Stimulated activated CD8-positive, alpha-beta memory T cell treated with anti-CD3 and anti-CD28 coated beads, Interleukin-2, amount 100 ng/mL, for 1 hour (primary cell): ENCODE data around the gene GTF2F2.
"Not testable (repeated sequence)": the region's sequence is repeated elsewhere in the genome, so short reads cannot be mapped to it uniquely, and the experiment has no call there.

Experiments
- DNase-seq, 2 donors: peaks; one replicate each; pipeline ENCODE4 v3.0.0-alpha.2; 2020; ENCODE audit warnings: low read depth in 2 of 2

Gene GTF2F2

DNA sequence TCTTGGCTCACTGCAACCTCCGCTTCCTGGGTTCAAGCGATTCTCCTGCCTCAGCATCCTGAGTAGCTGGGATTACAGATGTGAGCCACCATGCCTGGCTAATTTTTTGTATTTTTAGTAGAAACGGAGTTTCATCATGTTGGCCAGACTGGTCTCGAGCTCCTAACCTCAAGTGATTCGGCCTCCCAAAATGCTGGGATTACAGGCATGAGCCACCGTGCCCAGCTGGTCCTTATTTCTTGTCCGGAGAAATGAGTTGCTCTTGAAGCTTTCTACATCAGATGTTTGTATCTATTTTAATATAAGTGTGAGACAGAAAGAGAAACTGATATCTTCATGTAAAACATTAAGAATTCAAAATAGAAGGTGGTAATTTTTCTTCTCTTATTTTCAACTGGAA, 124.4 kb downstream of the GTF2F2 start:
- not testable (repeated sequence) for DNase-seq

DNA sequence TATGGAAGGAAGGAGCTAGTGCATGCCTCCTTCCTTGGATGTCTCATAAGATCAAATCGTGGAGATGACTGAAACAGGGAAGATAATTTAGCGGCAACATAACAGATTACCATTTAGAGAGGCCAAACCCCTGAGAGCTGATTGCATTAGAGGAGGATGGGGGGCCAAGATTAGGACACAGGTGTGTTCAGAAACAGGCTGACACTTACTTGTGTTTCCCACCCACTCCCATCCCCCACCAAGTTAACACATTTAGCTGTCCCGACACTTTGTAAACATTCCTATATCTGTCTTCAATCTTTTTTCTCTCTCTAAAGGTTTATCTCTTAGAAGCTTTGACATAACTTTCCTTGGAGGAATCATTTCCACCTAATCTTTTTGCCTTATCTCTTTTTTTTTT, 129.4 kb downstream of the GTF2F2 start:
- DNase-seq: no peak

DNA sequence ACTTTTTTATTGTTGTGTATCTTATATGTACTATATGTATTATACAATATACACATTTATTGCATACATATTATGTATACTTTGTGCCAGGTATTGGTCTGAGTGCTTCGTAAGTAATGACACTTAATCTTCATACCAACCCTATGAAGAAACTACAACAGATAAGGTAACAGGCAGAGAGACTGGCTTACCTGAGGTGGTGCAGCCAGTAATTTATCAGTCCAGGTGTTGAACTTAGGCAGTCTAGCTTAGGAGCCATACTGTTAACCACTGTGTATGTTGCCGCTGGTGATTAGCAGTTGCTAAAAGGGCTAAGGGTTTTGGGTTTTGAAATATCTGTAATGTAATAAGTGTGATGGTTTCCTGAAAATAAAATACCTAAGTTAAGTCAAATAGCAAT, 134.1 kb downstream of the GTF2F2 start:
- no peak for DNase-seq

DNA sequence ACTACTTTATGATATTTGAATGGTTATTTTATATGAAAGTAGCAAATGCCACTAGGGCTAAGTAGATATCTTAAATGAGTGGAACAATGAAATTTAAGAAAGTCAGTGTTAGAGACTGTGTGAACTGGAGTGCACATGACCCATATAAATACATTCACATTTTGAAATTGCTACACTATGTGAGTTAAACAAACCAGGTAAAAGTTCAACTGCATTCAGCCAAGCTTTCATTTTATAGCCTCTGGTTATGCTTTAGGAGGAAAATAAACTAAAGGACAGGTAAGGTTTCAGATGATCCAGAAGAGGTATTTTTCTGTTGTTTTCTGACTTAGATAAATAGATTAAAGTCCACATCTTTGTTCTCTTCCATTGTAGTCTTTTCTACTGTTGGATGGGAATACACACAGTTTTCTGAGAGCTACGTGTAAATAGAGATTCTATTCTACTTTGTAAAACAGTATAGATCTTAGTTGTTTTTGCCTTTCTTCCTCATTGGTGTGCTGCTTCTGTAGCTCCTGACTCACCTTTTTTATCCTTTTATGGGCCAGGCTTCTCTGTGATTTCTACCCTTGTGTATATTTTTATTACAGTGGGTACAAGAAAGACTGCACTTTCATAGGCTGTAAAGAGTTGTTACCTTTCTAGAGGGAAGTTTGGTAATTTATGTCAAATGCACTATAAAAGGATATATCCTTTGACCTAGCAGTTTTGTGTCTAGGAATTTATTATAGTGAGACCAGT, 135.1 kb downstream of the GTF2F2 start:
- DNase-seq: no peak

DNA sequence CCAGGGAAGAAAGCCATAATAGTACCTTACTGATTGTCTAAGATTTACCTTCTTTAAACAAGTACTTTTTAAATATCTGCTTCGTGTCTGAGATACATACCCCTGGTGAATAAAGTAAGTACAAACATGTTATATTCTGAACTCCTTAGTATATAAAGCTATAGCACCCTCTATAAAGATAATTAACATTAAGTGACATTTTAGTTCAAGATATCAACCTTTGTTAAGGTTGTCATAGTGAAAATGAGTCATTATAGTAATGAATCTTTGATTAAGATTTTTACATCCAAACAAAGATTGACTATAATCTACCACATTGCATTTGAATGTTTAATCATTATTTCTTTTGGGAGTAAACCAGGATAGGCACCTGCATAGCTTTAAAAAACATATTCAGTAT, 135.9 kb downstream of the GTF2F2 start:
- no peak for DNase-seq

DNA sequence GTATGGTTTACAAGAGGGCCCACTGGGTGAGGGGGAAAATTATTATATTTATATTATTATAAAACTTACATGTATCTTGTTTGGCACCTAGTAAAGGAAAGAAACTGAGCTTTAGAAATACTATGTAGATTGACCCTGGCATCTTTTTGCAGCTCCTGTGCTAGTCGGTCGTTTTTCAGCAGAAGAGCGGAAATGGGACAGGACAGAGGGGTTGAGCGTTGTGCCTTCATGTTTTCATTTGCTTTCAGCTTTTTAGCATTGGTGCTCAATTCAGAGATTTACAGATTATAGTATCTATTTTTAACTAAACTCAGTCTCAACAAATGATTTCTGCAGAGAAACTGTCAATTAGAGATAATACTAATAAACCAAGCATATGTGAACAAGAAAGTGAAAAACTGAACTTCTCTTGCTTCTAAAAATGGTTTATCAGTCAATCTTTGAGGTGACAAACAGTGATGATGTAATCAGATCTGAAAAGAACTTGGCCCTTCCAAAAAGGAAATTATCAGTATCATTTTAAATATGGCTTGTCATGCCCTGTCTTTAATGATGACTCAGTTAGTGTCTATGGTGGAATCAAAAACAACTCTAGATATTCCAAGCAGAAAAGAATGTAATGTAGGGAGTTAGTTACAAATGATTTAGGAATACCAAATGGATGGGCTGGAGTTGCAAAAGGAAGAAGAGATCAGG, 137.5 kb downstream of the GTF2F2 start:
- DNase-seq: no peak

DNA sequence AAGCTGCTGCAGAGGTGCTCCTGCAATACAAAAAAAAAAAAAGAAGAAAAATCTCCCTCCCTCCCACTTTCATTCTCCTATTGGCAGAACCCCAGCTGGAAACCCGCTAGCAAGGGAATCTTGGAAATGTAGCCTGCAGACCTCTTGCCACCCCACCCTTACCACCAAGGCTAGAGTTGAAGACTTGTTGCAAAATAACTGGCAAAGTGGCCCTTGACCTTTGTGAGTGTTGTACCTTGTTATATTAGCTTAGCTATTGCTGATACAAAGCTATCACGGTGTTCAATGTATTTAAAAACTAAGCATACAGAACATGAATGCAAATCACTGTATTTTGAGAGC, 138.0 kb downstream of the GTF2F2 start:
- no peak for DNase-seq

DNA sequence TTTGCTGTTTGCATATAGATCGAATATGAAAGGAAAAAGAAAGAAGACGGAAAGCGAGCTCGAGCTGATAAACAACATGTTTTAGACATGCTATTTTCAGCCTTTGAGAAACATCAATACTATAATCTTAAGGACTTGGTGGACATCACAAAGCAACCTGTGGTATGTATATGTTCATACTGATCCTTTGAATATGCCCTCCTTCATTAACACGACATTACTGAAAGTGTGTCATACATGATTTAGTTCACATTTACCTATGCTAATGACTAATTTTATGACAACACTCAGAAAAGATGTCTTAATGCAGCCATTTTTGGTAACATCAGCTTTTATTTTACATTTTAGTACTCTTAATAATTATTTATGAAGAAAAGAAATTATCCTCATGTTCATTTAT, 146.9 kb downstream of the GTF2F2 start:
- DNase-seq: no peak

DNA sequence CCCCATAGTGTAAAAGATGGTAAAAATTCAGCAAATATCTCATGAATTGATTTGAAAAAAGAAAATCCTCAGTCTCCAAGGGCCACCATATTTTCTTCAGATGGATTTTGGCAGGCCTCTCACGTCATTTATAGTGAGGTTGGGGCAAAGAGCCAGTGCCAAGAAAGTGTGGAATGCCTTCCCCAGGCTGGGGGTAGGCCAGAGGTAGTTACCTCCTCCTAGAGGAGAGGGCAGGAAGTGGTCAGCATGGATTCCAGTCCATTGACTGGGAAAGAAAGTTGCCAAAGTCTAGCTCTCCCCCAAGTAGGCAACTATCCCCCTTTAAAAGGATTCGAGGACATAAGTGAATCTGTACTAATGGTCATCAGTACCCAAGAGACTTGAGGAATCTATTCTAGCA, 148.9 kb downstream of the GTF2F2 start:
- no peak for DNase-seq

DNA sequence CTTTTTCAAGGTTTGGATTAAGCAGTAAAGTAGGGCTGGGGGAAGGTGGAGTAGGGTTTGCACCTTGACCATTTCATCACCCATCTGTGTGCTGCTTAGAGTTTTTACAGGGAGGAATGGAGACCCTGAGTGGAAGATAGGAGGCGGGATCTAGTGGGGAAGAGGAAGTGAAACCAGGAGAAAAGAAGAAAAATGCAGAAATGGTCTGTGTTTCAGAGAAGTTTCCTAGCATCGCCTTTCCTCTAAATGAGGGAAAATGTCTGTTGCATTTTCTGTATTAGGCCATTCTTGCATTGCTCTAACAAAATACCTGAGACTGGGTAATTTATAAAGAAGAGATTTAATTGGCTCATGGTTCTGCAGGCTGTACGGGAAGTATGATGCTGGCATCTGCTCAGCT, 156.6 kb downstream of the GTF2F2 start:
- no peak for DNase-seq

DNA sequence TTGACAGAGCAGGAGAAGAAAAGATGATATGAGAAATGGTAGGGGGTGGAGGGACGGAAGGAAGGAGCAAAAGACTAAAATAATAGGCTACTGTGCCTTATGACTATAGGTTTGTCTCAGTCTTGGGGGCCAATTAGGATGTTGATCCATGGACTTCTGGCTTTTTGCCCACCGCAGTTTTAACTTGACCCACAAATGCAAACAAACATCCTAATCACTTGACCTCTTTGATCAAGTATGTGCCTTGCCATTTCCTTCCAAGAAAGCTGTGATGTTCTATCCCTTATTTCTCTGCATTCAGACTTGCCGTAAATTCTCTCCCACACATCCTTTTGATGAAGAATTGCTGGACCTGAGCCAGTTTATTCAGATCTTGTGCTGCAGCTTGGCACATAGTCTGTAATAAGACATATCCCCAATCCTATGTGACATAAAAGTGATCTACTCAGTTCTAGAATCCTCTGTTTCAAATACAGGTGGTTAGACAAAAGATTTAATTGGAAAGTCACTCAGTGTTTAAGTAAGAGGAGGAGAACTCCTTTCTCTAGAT, 157.9 kb downstream of the GTF2F2 start:
- no peak for DNase-seq

DNA sequence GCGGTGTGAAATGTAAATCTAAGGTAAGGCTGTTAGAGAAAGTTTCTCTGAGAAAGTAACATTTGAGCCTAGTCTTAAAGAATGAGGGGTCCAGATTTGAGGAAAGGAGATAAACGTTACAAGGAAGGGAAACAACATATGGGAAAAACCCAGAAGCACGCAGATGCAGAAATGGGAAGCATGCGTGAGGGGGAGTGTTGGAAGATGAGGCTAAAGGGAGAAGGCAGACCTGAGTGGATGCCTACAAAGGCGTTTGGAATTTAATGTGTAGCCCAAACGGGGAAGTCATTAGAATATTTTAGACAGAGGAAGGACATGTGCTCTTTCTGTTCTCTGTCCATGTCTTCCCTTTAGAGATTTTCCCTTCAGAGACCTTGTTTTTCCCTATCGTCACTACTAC, 159.7 kb downstream of the GTF2F2 start:
- DNase-seq: no peak

DNA sequence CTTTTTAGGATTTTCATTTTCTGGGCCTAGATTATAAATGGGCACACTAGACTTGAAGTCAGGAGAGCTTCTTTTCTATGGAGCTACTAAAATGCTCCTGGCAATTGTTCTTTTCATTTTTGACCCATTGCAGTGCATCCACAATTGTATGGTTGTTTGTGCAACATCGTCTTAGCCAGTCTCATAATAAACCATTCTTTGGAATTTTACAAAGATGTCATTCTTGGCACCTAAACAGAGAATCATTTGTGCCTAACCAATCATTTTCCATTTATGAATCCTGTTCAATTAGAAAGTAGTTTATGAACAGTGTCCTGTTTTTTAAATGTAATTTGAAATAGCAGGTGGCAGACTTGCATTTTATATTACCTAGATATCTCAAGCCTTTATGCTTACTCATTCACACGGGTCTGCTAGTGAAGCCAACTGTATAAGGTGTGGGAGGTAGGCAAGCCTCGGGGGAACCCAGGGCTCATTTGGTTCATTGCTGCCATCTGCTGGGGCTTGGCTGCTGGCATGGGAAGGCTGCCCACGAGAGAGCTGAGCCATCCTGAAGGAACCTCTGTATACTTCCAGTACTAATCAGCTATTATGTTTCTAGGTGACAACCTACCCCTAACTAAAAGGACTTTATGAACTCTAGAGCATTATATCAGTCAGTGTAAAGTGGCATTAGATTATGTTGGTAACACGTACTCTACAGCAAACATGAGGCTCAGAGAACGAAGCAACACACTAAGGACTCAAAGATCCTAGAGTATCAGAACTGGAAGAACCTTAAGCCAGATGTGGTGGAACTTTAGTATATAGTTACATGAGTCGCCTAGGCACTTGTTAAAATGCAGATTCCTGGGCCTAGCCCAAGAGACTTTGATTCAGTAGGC, 160.7 kb downstream of the GTF2F2 start:
- DNase-seq: no peak

DNA sequence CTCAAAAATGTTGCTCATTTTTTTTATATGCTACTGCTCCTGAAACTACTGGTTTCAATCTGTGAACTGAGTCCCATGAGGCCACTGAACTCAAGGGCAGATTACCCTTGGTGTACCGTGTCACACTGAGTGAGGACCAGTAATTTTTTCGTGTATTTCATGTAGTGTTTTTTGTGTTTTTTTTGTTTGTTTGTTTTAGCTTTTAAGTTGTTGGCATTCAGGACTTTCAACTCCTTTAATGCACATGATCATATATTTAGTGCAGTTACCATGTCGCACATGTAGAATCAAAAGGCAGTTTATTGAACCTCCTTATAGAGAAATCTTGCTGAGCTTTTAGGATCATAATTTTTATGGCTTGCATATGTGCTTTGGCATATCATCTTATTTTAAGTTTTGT, 162.7 kb downstream of the GTF2F2 start:
- no peak for DNase-seq

DNA sequence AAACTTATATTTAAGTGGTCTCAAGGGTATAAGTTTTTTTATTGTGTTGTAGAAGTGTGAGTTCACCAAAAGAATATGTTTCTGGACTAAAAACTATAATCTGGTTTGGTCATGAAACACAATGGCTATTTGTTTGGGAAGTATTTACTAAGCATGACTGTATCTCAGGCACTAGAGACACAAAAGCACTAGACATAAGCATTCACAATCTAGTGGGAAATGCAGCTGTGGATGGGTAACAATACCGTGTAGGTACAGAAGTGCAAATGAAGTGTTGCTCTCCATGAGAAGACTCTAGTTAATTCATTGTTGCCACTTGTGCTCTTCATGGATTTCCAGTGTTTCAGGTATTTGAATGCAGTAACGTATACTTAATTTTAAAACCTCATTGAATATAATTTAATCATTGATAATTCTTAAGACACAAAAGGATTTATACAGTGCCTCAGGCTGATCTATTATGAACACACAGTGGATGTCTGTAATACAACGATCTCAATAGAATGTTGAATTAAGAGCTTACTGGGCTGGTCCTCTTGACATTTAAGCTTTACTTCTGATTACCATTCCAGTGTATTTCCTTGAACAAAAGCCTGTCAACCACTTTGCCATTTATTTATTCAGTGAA, 169.7 kb downstream of the GTF2F2 start:
- DNase-seq: no peak

DNA sequence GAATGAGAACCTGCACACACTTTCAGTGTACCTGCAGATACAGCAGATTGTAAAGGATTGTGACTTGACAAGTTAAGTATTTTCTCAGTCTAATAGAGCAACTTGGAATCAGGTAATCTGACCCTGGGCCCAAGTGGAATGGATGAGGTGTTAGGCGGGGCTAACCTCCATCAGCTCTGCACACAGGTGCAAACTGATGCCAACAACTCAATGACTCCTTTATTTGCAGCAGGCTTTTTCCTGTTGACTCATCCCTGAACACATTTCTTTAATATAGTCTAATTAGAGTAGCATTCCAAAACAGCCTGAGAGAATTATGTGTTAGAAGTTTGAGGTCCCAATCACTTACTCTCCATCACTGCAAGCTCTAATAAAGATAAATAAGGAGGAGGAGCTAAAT, 171.9 kb downstream of the GTF2F2 start:
- no peak for DNase-seq

DNA sequence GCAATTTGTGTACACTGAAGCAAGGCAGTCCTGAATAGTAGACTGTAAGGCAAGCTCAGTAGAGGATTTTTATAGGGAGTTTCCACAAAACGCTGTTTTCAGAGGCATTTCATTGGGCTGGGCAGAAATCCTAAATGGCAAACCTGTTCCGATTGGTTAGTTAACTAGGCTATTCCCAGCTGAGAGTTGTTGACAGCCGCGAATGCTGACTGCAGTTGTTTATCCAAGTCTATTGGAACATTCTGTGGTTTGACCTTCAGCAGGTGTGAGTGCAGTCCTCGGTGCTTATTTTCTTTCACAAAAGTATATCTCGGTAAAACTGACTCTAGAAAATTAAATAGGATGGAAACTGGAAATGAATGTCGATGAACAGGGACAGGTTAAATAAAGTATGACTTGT, 175.2 kb downstream of the GTF2F2 start:
- no peak for DNase-seq

DNA sequence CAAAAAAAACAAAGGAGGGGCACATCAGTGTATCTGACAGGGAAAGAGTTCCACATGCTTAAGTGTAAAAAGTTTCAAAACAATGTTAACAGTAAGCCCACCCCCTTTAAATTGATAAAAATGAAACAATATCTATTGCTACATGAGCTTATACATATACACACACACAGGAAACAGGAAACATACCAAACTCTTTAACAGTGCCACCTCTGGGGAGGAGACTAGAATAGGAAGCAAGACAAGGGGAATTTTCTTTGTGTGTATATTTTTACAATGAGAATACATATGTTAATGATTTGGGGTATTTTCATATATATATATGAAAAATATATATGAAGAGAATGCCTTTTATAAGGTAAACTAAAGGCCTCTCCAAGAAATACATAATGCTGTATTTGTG, 175.9 kb downstream of the GTF2F2 start:
- DNase-seq: no peak

DNA sequence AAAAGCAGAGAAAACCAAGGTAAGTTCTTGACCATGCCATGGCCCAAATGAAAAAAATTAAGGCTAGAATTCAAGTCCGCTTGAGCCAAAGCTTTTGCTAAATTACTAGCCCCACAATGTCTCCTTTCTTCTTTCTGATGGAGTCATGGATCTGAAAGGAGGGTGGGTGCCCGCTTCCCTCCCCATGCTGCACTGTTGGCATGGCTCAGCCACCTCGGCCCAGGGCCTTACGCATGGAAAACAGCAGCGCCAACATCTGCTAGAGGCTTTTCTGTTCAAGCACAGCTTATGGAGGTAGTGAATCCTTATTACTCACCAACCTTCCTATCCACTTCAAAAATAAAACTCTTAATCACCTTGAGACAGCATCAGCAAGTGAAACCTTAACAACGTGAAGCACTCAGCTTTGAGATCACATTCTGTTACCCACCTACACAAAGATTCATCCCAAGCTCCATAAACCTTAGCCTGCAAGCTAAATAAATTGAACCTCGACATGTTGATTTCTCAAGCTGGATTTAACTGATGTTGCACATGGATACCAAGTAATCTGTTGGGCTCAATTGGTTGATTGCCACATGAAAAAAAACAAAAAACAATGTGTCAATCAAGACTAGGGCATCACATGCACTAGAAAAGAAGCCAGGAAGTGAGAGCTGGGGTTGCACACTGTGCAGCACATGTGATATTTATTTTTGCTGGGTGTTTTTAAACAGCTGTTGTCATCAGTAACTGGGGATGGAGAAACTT, 177.3 kb downstream of the GTF2F2 start:
- DNase-seq: no peak

DNA sequence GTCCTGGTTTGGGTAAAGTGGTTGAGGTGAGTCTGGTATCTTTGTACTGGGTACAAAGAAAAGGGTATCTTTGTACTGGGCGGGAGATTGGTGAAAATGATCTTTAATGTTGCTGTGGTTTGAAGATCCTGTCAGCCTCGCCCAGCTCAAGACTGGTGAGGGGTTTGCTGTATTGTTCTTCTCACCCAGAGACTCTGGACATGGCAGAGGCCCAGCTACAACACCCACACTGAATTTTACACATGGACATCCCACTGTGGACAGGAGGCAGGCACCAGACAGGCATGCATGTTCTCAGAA, 177.8 kb downstream of the GTF2F2 start:
- DNase-seq: no peak

DNA sequence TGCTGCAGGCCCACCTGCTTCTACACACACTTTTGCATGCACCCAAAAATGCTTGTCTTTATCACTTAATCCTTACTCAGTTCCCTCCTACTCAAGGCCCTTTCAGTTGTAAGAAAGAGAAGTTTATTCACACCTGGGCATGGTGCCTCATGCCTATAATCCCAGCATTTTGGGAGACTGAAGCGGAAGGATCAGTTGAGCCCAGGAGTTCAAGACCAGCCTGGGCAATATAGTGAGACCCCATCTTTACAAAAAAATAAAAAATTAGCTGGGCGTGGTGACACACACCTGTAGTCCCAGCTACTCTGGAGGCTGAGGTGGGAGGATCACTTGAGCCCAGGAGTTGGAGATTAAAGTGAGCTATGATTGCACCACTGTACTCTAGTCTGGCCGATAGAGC, 178.2 kb downstream of the GTF2F2 start:
- DNase-seq: not testable (repeated sequence)

DNA sequence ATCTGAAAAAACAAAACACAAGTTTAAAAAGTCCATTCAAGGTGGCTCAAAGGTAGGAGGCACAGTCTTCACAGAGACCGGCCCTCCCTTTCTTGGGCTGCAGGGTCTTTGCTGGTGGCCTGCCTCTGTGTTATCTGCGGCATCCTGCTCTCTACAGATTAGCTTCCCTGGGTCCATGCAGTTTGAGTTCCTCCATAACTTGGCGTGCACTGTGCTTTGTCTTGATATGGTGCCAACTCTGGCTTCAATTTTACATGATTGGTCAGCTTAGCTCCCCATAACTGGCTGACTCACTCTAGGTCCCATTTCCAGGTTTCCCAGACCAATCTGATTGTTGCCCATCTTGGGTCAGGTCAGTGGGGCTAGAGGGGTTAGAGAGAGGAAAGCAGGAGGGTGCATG, 178.9 kb downstream of the GTF2F2 start:
- DNase-seq: no peak
